Neutrophil (primary cell): ENCODE data around the gene COQ9.
"Not testable (repeated sequence)": the region's sequence is repeated elsewhere in the genome, so short reads cannot be mapped to it uniquely, and the experiment has no call there.

Source experiments
- H3K27ac ChIP-seq: fragments of 200-600 bp; sonication (generic); 2 replicates; pipeline ENCODE4 v1.5.1; 2016; ENCODE audit warnings: mild to moderate bottlenecking, moderate library complexity
- H3K27me3 ChIP-seq: fragments of 200-600 bp; sonication (generic); 2 replicates; pipeline ENCODE4 v1.6.0; 2016; ENCODE audit warnings: mild to moderate bottlenecking
- H3K36me3 ChIP-seq: fragments of 200-600 bp; sonication (generic); 2 replicates; pipeline ENCODE4 v1.5.1; 2017
- H3K4me1 ChIP-seq, 2 experiments: fragments of 200-600 bp in 1 of 2; sonication (generic) in 1 of 2; 1 replicate in 1 of 2; 2 replicates in 1 of 2; pipeline versions ENCODE4 v1.5.1 to v1.6.1; 2013 to 2016; ENCODE audit warnings: low read depth in 1 of 2, low read length in 1 of 2, mild to moderate bottlenecking in 1 of 2, moderate library complexity in 1 of 2; ENCODE audit not compliant: control insufficient read depth in 1 of 2, insufficient read depth in 1 of 2
- H3K4me3 ChIP-seq, 2 experiments: fragments of 200-600 bp in 1 of 2; sonication (generic) in 1 of 2; 1 replicate in 1 of 2; 2 replicates in 1 of 2; pipeline ENCODE4 v1.5.1; 2013 to 2016; ENCODE audit warnings: low read depth in 1 of 2, low read length in 1 of 2, mild to moderate bottlenecking in 1 of 2, moderate library complexity in 1 of 2
- H3K9me3 ChIP-seq: fragments of 200-600 bp; sonication (generic); 2 replicates; pipeline ENCODE4 v1.5.1; 2016
- TF ChIP-seq, protein P1 (sequence below): fragments of 200-600 bp; sonication (generic); IDR thresholded peaks from 2 replicates; pipeline ENCODE4 v1.5.1; 2016; ENCODE audit warnings: antibody characterized with exemption

Gene COQ9

DNA sequence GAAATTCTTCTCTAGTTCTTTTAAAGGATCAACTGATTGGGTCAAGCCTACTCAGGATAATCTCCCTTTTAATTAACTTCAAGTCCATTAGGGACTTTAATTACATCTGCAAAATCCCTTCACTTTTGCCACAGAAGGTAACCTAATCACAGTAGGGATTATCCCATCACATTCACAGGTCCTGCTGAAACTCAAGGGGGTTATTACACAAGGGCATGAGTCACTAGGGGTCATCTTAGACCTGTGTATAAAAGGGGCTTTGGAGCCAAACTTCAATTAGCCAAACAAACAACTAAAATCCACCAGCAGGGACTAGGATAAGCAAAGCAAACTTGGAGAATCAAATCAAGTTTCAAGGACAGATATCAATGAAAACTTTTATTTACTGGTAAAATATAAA, 19.5 kb upstream of the COQ9 start:
- no peak overlapping the region for H3K27ac ChIP-seq
- TF ChIP-seq, protein P1, sequence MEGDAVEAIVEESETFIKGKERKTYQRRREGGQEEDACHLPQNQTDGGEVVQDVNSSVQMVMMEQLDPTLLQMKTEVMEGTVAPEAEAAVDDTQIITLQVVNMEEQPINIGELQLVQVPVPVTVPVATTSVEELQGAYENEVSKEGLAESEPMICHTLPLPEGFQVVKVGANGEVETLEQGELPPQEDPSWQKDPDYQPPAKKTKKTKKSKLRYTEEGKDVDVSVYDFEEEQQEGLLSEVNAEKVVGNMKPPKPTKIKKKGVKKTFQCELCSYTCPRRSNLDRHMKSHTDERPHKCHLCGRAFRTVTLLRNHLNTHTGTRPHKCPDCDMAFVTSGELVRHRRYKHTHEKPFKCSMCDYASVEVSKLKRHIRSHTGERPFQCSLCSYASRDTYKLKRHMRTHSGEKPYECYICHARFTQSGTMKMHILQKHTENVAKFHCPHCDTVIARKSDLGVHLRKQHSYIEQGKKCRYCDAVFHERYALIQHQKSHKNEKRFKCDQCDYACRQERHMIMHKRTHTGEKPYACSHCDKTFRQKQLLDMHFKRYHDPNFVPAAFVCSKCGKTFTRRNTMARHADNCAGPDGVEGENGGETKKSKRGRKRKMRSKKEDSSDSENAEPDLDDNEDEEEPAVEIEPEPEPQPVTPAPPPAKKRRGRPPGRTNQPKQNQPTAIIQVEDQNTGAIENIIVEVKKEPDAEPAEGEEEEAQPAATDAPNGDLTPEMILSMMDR: no peak
- H3K9me3 ChIP-seq: no peaks in the 10 kb centered on the region
- H3K4me1 ChIP-seq: no peaks in the 10 kb centered on the region
- no peak overlapping the region for H3K4me3 ChIP-seq
- H3K36me3 ChIP-seq: peaks cover 65% of the 10 kb centered on the region
- no peaks in the 10 kb centered on the region for H3K27me3 ChIP-seq

DNA sequence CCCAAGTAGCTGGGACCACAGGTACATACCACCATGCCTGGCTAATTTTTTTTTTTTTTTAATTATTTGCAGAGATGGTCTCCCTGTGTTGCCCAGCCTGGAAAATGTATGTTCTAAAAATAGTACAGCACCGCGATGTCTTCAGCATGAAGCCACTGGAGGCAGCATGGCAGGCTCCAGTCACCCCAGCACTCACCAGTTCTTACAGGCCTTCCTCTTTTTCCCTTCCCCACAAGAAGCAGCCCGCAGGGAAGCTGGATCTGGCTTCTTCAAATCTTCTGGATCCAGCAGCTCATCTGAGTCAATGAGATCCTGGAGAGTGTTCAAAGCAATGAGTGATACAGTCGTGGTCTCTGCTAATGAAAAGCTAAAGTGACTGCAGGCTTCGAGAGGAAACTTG, 16.3 kb upstream of the COQ9 start:
- H3K4me3 ChIP-seq: no peak overlapping the region
- no peaks in the 10 kb centered on the region for H3K4me1 ChIP-seq
- TF ChIP-seq, protein P1: no peak
- no peaks in the 10 kb centered on the region for H3K27me3 ChIP-seq
- H3K36me3 ChIP-seq: peaks cover 96% of the 10 kb centered on the region
- H3K9me3 ChIP-seq: no peaks in the 10 kb centered on the region
- H3K27ac ChIP-seq: no peak overlapping the region

DNA sequence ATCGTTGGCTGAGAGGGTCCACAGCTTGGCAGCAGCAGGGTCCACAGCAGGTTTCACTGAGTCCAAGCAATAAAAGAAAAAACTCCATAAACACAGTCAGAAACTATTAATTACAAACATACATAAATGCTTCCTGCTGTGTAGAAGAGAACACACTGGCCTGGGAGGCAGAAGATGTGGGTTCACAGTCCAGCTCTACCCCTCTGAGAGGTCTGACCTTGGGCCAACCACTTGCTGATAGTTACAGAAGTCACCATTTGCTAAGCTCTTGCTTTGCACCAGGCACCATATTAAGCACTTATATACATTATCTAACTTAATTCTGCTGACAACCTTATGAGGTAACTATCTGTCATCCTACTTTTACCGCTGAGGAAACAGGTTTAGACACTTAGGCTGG, 14.8 kb upstream of the COQ9 start:
- TF ChIP-seq, protein P1: no peak
- H3K27me3 ChIP-seq: no peaks in the 10 kb centered on the region
- no peaks in the 10 kb centered on the region for H3K4me1 ChIP-seq
- H3K27ac ChIP-seq: no peak overlapping the region
- H3K4me3 ChIP-seq: no peak overlapping the region
- peaks cover 93% of the 10 kb centered on the region for H3K36me3 ChIP-seq
- H3K9me3 ChIP-seq: no peaks in the 10 kb centered on the region

DNA sequence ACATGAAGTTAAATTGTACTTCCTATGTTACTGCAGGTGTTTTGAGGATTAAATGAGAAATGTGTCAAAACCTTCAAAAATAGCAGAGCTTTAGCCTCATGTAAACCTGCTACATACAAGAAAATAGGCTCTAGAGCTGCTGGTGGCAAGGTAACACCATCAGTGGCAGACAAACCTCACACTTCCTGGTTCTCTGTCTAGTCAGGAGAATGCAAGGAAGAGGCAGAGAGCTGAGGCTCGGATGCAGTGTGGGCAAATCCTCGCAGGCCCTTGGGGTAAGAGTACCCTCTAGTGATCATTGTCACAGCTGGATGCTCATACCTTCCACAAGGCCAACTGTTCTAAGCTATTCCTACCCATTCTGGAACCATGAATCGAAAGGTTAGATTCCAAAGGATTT, 14.3 kb upstream of the COQ9 start:
- Histone ChIP-seq H3K36me3 (peaks cover 88% of the 10 kb centered on the region), H3K27ac (no peak overlapping the region)

DNA sequence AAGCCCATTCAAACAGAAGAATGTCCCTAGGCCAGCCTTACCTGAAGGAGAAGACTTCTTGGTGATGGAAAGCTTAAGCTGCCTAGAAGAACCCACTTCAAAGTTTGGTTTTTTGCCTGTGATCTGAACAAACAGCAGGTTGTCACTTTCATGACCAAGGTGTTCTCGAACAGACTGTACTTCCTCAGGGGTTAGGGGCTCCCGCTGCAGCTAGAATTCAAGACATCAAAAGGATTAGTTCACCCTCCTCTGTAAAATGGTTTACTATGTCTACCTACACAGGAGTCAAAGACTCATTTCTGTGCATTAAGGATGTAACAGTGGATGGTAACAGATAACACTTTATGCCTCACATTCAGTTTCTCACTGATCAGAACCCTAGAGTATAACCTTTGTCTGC, 13.3 kb upstream of the COQ9 start:
- no peaks in the 10 kb centered on the region for H3K4me1 ChIP-seq
- no peak overlapping the region for H3K4me3 ChIP-seq
- H3K27ac ChIP-seq: no peak overlapping the region
- H3K27me3 ChIP-seq: no peaks in the 10 kb centered on the region
- peaks cover under 1% of the 10 kb centered on the region for H3K9me3 ChIP-seq
- TF ChIP-seq, protein P1: no peak
- peaks cover 84% of the 10 kb centered on the region for H3K36me3 ChIP-seq

More for the DNA sequence above, 14.3 kb upstream of the COQ9 start:
- no peaks in the 10 kb centered on the region for H3K9me3 ChIP-seq
- no peaks in the 10 kb centered on the region for H3K27me3 ChIP-seq
- no peak overlapping the region for H3K4me3 ChIP-seq
- TF ChIP-seq, protein P1: no peak
- H3K4me1 ChIP-seq: no peaks in the 10 kb centered on the region

DNA sequence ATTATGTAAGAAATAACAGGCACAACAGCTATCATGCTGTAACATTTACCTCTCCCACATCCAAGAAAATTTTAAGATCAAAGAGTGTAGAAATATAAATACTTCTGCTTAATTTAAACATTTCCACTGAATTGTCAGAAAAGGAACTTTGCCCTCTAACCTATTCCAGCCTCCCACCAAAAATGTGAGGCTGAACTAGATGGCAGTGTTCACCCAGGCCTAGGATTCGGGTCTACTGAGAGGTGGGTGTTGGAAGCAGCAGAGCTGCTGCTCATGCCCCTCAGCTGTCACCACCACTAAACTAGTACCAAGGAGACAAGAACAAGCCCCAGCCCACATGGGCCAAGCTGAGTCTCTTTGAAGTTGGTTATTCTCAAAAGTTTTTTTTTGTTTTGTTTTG, 11.4 kb upstream of the COQ9 start:
- H3K27ac ChIP-seq: no peak overlapping the region
- peaks cover 82% of the 10 kb centered on the region for H3K36me3 ChIP-seq

DNA sequence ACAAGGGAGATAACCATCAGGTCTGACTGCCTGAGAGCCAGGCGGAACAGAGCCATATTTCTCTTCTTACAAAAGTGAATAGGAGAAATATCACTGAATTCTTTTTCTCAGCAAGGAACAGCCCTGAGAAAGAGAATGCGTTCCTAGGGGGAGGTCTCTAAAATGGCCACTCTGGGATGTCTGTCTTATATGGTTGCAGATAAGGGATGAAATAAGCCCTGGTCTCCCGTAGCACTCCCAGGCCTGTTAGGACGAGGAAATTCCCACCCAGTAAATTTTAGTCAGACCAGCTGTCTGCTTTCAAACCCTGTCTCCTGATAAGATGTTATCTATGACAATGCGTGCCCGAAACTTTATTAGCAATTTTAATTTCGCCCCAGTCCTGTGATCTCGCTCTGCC, 7.3 kb upstream of the COQ9 start:
- peaks cover 41% of the 10 kb centered on the region for H3K36me3 ChIP-seq
- H3K27ac ChIP-seq, H3K4me3 ChIP-seq, H3K4me1 ChIP-seq, H3K27me3 ChIP-seq: not testable (repeated sequence)
- H3K9me3 ChIP-seq: peaks cover 20% of the 10 kb centered on the region

More for the DNA sequence above, 11.4 kb upstream of the COQ9 start:
- Histone ChIP-seq H3K9me3 (peaks cover 16% of the 10 kb centered on the region), H3K4me3 (no peak overlapping the region), H3K4me1 (no peaks in the 10 kb centered on the region), H3K27me3 (no peaks in the 10 kb centered on the region)
- TF ChIP-seq, protein P1: no peak

DNA sequence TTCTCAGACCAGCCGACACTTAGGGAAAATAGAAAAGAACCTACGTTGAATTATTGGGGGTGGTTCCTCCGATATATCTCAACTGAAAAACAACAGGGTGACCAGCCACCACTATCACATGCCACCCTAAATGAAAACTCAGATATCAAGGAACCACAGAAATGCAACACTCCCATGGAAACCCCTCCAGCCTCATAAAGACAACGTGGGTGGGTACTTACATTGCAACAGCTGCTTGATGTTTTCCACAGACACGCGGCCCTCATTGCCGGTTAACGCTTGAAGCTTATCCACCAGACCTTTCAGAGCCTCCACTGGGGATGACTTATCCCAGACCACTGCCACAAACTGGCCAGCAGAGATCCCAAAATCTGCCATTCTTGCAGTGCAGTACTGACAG, 6.7 kb upstream of the COQ9 start:
- Histone ChIP-seq H3K9me3 (peaks cover 20% of the 10 kb centered on the region), H3K36me3 (peaks cover 35% of the 10 kb centered on the region)
- not testable (repeated sequence) for H3K4me3 ChIP-seq, H3K27me3 ChIP-seq, H3K27ac ChIP-seq, H3K4me1 ChIP-seq
